AG04450 (cell line): ENCODE results near the gene MELK. TPM values are rescaled to one million over a fixed set of nuclear protein-coding genes. Genes with fewer than 3 reads are reported as not detected.

ENCODE experiments used
- CTCF ChIA-PET: fragments of 300-600, 350-600 bp; formaldehyde crosslinking; extraction: SDS; loops from one replicate; lab custom pipeline; 2022; ENCODE audit warnings: antibody characterized with exemption, inconsistent platforms; lab: Charles Lee
- POLR2A ChIA-PET: fragments of 350-600 bp; formaldehyde crosslinking; extraction: SDS; loops from one replicate; lab custom pipeline; 2021; ENCODE audit warnings: antibody characterized with exemption, inconsistent platforms; lab: Yijun Ruan, JAX
- DNase-seq: peaks from one replicate; pipeline ENCODE4 v3.0.0-alpha.2; 2011; ENCODE audit warnings: low read depth, low spot score
- H3K27ac ChIP-seq: one replicate; pipeline ENCODE4 v1.5.1; 2012; ENCODE audit warnings: low read depth, low read length, control low read depth
- H3K27me3 ChIP-seq: one replicate; pipeline ENCODE4 v1.6.0; 2012; ENCODE audit warnings: low read length; ENCODE audit not compliant: control insufficient read depth, insufficient read depth
- H3K4me3 ChIP-seq: 2 replicates; pipeline ENCODE4 v1.5.1; 2011; ENCODE audit warnings: mild to moderate bottlenecking, low read depth, low read length, control low read depth
- H3K9me3 ChIP-seq: 2 replicates; pipeline ENCODE4 v1.5.1; 2012; ENCODE audit warnings: low read length; ENCODE audit not compliant: control insufficient read depth, insufficient read depth
- polyA plus RNA-seq: library from polyadenylated mRNA; depleted of rRNA; stranded (reverse); fragments of >200 nt; gene quantifications from 2 replicates; pipeline ENCODE4 v1.2.3, GENCODE V29; 2011
- TF ChIP-seq, protein P1 (sequence below): IDR thresholded peaks from 2 replicates; pipeline ENCODE4 v1.5.1; 2011; ENCODE audit warnings: low read depth, low read length, control low read depth, inconsistent platforms

Gene MELK
- polyA plus RNA-seq, 1 experiment: 19.2 TPM

GRCh38 chr9:36632892-36633291, 60.2 kb downstream of the MELK start:
- Histone ChIP-seq H3K27ac (no peak overlapping the region), H3K9me3 (no peaks in the 10 kb centered on the region), H3K27me3 (no peaks in the 10 kb centered on the region), H3K4me3 (no peak overlapping the region)
- ChIA-PET CTCF (interaction anchor here (0.6 to 3.8 kb wide), 15 partner anchors 8 to 489 kb away, joined by 3 to 64 read pairs (median 7); no protein-coding TSS in a partner anchor), POLR2A (no interaction called here)
- peak; percentile 10 for DNase-seq
- TF ChIP-seq, protein P1, sequence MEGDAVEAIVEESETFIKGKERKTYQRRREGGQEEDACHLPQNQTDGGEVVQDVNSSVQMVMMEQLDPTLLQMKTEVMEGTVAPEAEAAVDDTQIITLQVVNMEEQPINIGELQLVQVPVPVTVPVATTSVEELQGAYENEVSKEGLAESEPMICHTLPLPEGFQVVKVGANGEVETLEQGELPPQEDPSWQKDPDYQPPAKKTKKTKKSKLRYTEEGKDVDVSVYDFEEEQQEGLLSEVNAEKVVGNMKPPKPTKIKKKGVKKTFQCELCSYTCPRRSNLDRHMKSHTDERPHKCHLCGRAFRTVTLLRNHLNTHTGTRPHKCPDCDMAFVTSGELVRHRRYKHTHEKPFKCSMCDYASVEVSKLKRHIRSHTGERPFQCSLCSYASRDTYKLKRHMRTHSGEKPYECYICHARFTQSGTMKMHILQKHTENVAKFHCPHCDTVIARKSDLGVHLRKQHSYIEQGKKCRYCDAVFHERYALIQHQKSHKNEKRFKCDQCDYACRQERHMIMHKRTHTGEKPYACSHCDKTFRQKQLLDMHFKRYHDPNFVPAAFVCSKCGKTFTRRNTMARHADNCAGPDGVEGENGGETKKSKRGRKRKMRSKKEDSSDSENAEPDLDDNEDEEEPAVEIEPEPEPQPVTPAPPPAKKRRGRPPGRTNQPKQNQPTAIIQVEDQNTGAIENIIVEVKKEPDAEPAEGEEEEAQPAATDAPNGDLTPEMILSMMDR: peak; percentile 60

DNA sequence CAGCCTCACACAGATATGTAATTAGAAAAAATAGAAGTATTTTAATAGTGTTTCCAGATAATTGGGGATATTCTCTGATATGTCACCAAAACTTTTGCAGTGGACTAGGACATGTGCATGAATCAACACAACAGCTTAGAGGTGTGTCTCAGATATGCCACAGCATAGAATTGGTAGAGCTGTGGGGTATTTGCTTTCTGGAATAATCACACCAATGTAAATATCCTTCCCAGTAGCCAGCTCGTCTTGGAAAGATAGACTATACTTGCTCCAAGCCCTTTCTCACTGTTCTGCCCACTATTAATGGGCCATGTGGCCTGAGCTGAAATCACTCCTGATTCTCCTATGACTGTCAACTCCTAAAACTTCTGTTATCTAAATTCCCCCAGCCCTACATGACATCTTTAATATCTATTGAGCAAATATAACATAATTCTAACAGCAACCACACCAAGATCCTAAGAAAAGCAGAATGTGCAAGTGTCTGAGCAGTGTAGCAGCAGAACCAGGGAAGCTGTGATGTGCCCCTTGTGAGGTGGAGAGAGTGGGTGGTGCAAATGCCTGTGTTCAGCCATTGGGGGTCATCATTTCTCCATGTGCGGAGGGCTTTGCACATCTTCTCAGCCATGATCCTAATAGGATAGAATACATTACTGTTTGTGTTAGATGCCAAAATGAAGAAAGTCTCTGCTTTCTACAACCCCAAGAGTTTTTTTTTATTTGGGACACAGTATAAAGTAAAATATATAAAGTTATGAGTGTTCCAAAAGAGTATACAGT, 65.0 kb downstream of the MELK start:
- Histone ChIP-seq H3K27me3 (no peaks in the 10 kb centered on the region), H3K27ac (peak overlapping the region; percentile 2), H3K4me3 (no peak overlapping the region), H3K9me3 (no peaks in the 10 kb centered on the region)
- TF ChIP-seq, protein P1: no peak
- no peak for DNase-seq
- POLR2A ChIA-PET: no interaction called here
- CTCF ChIA-PET: interaction anchor here (0.5 kb wide), 1 partner anchor 91 kb away, joined by 3 read pairs; no protein-coding TSS in a partner anchor

DNA sequence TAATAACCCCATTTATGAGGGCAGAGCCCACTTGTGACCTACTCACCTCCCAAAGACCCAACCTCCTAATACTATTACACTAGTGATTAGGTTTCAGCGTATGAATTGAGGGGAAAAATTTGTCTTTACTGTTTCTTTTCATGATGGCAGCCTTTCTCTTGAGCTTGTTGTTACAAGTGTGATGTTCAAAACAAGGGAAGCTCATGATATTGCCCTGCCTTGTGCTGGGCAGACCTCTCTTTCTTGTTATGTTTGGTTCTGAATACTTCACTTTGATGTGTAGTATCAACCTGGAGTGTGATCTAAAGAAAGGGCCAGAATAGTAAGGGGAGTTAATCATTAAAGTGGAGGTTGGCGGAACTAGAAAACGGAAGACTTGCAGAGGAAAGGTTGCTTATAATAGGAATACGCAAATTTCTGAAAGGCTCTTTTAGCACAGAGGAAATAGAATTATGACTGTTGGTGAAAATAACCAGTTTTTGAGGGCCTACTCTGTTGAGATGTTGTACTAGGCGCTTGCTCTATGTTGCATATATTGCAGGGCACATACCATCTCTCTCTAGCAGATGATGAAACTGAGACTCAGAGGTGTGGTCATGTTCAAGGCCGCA, 68.2 kb downstream of the MELK start:
- POLR2A ChIA-PET: no interaction called here
- CTCF ChIA-PET: interaction anchor here (1.0 kb wide), 1 partner anchor 88 kb away, joined by 3 read pairs; no protein-coding TSS in a partner anchor
- H3K27me3 ChIP-seq: no peaks in the 10 kb centered on the region
- H3K9me3 ChIP-seq: no peaks in the 10 kb centered on the region
- no peak overlapping the region for H3K27ac ChIP-seq
- TF ChIP-seq, protein P1: no peak
- DNase-seq: no peak
- no peak overlapping the region for H3K4me3 ChIP-seq

GRCh38 chr9:36642817-36643216, 70.1 kb downstream of the MELK start:
- no peak for DNase-seq
- ChIA-PET CTCF (no interaction called here), POLR2A (no interaction called here)
- no peak overlapping the region for H3K4me3 ChIP-seq
- H3K27me3 ChIP-seq: no peaks in the 10 kb centered on the region
- H3K27ac ChIP-seq: no peak overlapping the region
- TF ChIP-seq, protein P1: no peak
- no peaks in the 10 kb centered on the region for H3K9me3 ChIP-seq

DNA sequence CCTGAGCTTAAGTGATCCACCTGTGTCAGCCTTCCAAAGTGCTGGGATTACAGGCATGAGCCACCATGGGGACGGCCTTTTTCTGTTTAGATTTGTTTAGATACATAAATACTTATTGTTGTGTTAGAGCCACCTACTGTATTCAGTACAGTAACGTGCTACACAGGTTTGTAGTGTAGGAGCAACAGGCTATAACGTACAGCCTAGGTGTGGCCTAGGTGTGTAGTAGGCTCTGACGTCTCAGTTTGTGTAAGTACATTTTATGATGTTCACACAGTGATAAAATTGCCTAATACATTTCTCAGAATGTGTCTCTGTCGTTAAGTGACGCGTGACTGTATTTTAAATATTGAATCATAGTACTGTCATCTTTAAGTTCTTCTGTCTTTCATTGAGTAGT, 84.1 kb downstream of the MELK start:
- Histone ChIP-seq H3K4me3 (no peak overlapping the region), H3K9me3 (no peaks in the 10 kb centered on the region), H3K27ac (no peak overlapping the region), H3K27me3 (no peaks in the 10 kb centered on the region)
- TF ChIP-seq, protein P1: no peak
- CTCF ChIA-PET: no interaction called here
- POLR2A ChIA-PET: no interaction called here
- DNase-seq: no peak
